Measurements from ENCODE around the gene CPVL.

GRCh38 chr7:29090151-29090805, 56.1 kb downstream of the CPVL start:
- TF ChIP-seq CTCF (IDR thresholded peaks at IDR 0.05; ENCODE audit: low read depth, low read length, missing input control) (no peak), ZBTB33 (IDR thresholded peaks at IDR 0.05) (no peak)
